Stimulated activated CD8-positive, alpha-beta memory T cell treated with anti-CD3 and anti-CD28 coated beads, Interleukin-7, amount 100 ng/mL, for 24 hours (primary cell): Measurements from ENCODE around the gene ALOX12B.
"Not testable (repeated sequence)": the region's sequence is repeated elsewhere in the genome, so short reads cannot be mapped to it uniquely, and the experiment has no call there.

Source experiments
- DNase-seq: peaks from one replicate; pipeline ENCODE4 v3.0.0-alpha.2; 2020; ENCODE audit warnings: low read depth

Gene ALOX12B

DNA sequence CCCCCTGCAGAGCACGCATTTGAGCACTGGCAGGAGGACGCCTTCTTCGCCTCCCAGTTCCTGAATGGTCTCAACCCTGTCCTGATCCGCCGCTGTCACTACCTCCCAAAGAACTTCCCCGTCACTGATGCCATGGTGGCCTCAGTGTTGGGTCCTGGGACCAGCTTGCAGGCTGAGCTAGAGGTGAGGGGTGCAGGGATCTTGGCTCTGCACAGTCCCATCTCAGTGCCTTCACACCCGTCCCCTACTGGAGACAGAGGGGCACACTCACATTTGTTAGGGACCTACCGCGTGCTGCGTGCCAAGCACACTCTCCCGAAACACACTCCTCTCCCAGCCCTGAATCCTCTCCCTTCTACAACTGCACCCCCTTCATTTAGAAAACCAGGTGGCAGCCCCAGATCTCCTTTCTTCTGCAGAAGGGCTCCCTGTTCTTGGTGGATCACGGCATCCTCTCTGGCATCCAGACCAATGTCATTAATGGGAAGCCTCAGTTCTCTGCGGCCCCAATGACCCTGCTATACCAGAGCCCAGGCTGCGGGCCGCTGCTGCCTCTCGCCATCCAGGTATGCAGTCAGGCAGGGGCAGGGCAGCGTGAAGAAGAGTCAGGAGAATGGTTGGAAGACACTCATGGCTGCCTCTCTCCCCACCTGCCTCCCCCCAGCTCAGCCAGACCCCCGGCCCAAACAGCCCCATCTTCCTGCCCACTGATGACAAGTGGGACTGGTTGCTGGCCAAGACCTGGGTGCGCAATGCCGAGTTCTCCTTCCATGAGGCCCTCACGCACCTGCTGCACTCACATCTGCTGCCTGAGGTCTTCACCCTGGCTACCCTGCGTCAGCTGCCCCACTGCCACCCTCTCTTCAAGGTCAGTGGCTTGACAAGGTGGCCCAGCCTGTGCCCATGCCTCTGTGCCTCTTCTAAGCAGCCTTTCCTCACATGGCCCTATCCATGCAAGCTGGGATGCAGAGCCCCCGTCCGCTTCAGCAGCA is 42.4 kb downstream of the ALOX12B start:
- no peak for DNase-seq

DNA sequence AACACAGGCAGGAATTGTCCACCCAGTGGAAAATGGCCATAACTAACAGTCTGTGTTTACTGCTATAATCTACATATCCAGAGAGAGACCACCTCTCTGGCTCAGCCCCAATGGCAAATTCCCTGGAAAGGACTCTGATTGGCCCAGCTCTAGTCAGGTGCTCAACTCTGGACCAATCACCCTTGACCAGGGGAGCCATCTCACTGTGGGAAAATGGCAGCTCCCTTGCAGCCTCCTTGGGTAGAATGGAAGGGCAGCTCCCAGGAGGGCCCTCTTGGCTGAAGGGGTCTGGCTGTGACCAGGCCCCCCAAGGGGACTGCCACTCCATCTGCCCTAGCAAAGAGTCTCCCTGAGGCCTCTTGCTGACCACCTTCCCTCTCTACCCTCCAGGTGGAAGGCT is 45.5 kb downstream of the ALOX12B start:
- no peak for DNase-seq

DNA sequence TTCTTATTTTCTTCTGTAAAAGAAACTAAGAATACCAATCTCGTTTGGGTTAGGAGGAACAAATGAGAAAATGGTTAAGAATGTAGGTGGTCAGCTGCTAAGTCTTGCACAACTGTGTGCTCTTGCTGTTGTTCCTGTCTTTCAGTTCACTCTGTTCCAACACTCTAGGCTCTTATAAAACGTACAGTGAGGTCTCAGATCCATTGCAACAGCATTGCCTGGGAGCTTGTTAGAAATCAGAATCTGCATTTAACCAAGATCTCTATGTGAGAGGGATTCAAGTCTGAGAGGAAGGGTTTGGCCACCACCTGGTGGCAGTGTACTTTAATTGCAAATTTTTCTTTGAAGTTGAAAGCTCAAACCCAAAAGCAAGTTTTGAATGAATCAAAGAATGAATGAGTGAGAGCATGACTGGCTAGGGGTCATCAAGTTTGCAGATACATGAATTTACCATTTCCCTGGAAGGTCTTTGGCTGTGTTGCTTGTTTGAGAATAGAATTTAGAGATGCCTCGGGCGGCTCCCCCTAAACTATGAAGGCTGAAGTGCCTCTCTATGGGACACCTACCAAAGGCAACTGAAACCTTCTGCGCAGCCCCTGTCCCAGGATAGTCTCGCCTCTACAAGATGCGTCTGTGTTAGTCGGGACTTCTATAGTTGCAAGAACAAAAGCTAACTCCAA is 46.1 kb downstream of the ALOX12B start:
- DNase-seq = no peak

- DNase-seq = no peak
Observed at GRCh38 chr17:8039611-8040168, 47.8 kb downstream of the ALOX12B start.

DNA sequence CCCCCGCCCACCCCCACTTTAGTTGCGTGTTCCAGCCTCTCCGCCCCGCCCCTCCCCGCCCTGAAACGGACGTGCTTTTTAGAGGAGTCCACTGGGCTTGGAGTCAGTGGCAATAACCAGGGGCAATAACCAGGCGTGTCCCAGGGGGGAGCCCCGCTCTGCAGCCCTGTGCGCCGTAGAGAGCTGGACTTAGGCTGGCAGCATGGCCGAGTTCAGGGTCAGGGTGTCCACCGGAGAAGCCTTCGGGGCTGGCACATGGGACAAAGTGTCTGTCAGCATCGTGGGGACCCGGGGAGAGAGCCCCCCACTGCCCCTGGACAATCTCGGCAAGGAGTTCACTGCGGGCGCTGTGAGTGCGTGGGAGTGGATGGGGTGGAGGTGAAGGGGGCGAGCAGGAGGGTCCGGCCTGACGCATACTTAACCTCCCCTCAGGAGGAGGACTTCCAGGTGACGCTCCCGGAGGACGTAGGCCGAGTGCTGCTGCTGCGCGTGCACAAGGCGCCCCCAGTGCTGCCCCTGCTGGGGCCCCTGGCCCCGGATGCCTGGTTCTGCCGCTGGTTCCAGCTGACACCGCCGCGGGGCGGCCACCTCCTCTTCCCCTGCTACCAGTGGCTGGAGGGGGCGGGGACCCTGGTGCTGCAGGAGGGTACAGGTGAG is 48.4 kb downstream of the ALOX12B start, which contains the start of gene ALOX15B:
Gene ALOX15B, plus strand, starts transcription at position 106 of the 657 bp plus-strand sequence. Its CDS starts 97 bp downstream, at position 203.
- no peak for DNase-seq

DNA sequence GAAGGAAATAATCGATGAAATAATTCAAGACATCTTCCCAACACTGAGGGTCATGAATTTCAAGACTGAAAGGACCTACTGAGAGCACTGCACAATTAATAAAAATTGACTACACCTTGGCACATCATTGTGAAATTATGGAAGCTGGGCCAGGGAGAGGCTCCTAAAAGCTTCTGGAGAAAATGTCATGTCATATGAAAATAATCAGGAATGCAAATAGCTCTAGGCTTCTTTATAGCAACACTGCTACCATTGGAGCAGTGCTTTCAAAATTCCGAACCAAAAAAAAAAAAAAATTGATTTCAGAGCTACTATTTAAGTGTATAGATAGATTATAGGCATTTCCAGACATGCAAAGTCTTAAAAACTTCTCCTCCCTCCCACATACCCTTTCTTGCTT is 55.1 kb downstream of the ALOX12B start:
- DNase-seq = no peak

DNA sequence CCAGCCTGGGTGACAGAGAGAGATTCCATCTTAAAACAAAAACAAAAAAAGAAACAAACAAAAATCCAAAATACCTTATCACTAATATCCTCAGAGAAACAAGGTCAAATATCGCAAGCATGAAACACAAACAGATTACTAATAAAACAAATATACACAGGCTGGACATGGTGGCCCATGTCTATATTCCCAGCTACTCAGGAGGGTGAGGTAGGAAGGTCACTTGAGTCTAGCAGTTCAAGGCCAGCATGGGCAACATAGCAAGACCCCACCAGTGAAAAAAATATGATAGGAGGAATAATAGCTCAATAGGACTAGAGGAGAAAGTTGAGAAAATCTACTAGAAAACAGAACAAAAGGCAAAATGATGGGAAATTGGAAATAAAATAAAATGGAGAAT is 55.6 kb downstream of the ALOX12B start:
- no peak for DNase-seq

- no peak for DNase-seq
Observed at GRCh38 chr17:8031261-8031661, 56.3 kb downstream of the ALOX12B start.

- no peak for DNase-seq
Observed at GRCh38 chr17:8029121-8029520, 58.4 kb downstream of the ALOX12B start.

DNA sequence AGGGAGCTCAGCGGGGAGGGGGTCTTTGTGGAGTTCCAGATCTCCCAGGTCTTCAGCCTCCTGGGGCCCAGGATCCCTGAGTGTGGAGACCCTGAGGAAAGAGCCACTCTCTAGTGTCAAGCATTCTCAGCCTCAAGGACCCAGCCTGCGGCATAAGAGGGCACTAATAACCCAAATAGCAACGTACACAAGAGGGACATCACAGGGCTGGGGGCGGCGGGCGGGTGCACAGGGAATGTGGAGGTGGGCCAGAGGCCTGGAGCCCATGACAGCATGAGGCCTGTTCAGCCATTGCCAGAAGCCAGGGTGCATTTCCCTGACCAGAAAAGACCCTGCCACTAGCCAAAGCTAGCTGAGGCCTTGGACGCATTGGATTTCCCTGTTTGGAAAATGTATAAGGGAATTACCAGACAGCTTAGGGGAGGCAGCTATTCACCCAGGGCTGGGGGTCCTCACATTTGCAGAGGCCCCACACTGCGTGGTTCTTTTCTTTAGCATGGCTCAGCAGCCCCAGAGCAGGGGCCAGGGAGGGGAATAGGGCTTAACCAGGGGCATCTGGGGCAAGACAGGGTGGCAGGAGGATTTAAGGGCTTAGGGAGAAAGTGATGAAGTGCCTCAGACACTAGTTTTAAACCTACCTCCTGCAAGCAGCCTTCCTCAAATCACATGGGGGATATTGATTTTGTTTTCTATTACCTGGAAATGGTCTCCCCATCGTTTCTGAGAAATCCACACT is 62.2 kb downstream of the ALOX12B start:
- no peak for DNase-seq

- DNase-seq = not testable (repeated sequence)
Observed at GRCh38 chr17:8024161-8024560, 63.4 kb downstream of the ALOX12B start.
